ENCODE measurements around the gene RAMAC.
"Not testable (repeated sequence)": the region's sequence is repeated elsewhere in the genome, so short reads cannot be mapped to it uniquely, and the experiment has no call there.

The RAMAC gene

DNA sequence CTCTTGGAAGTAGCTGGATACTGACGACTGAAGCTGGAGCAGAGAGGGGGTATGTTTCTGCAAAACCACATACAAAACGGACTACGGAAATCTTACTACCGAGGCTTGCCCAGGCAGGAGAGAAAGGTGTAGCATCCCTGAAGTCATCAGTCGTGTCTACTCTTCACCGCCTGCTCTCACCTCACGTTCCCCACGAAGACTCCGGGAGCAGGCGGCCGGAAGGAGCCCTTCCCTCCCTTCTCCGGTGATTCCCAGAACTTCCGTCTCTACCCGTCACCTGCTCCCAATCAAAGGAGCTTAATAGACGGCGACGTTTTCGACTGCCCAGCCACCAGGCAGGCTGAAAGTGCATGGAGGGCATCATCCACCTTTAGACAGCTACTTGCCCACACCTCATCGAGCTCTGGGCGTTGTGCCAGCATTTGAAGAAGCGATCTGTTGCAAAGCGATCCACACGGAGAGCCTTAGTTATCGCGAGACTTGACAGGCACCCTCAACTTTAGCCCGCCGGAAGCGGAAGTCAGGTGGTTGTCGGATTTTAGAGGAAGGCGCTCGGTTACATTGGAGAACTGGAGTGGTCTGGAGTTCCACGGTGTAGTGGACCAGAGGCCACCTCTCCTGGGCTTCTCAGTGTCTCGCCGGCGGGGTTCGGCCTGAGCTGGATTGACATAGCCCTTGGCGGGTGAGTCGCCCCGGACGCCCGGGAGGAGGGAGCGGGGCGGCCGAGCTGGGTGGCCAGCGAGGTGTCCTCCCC is at the start of gene RAMAC:
RAMAC (plus strand) TSS at position 523 of the 754 bp plus-strand sequence. CDS start 2,809 bp downstream, outside the sequence.
- DNase-seq (ENCODE audit: low spot score): peak; percentile 97

GRCh38 chr15:82936966-82937711 is 48.9 kb upstream of the RAMAC start:
- DNase-seq (ENCODE audit: low spot score): peak; percentile 73

GRCh38 chr15:82937712-82938058 is 48.3 kb upstream of the RAMAC start:
- no peak for DNase-seq (ENCODE audit: low spot score)

DNA sequence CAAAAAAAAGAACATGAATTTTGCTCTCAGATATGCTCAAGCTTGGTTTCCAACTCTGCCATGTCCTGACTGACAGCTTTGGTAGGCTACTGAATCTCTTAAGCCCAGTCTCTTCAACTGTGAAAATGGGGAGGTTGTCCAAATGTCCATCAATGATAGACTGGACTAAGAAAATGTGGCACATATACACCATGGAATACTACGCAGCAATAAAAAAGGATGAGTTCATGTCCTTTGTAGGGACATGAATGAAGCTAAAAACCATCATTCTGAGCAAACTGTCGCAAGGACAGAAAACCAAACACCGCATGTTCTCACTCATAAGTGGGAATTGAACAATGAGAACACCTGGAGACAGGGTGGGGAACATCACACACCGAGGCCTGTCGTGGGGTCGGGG is 46.3 kb upstream of the RAMAC start:
- DNase-seq (ENCODE audit: low spot score): not testable (repeated sequence)

DNA sequence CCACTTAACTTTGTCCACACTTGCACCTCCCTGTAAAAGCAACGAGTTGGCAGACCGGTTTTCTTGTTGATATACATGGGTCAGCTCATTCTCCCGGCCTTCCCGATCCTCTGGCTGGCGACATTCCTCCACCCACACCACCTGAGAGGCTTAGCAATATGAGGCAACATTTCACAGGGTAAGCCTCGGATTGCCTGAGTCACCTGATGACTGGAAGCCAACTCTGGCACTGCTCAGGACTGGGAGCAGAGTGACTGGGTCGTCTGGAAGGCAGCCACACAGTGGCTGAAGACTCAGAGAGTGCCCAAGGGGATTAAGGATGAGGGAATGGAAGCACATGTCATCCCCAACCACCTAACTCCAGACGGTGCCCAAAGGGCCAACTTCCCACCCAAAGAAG is 43.3 kb upstream of the RAMAC start:
- peak; percentile 61 for DNase-seq (ENCODE audit: low spot score)

DNA sequence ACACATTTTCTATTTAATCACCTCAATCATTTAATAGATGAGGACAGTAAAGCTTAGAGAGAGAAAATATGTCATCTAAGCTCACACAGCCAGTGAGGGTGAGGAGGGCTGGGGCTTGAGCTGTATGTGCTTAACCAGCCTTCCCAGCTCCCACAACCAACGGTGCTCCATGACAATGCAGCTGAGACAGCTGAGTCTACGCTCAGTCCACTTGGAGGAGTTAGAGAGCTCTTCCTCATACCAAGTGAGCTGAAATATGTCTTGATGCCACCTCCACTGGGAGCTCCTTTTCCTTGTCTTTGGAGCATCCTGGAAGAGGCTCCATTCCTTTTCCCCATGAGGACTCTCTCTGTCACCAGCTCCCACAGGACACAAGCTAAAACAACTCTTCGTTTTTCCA is 42.8 kb upstream of the RAMAC start:
- no peak for DNase-seq (ENCODE audit: low spot score)

- DNase-seq (ENCODE audit: low spot score): no peak
Observed at GRCh38 chr15:82944056-82944455, 42.0 kb upstream of the RAMAC start.

- peak; percentile 59 for DNase-seq (ENCODE audit: low spot score)
Observed at GRCh38 chr15:82944821-82945220, 41.2 kb upstream of the RAMAC start.

DNA sequence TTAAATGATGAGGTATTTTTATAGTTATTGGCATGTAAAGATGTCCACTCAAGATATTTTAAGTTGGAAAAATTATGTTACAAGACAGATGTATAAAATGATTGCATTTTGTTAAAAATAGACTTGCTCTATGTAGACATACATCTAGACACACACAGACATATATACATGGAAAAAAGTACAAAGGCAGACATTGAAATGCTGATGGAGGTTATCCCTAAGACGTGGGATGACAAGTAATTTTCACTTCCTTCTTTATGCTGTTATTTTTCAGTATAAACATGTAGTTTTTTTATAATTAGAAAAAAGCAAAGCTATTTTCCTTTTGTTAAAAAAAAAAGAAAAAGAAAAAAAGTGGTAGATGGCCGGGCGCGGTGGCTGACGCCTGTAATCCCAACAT is 40.7 kb upstream of the RAMAC start:
- no peak for DNase-seq (ENCODE audit: low spot score)

- DNase-seq (ENCODE audit: low spot score): no peak
Observed at GRCh38 chr15:82946155-82946701, 39.8 kb upstream of the RAMAC start.

DNA sequence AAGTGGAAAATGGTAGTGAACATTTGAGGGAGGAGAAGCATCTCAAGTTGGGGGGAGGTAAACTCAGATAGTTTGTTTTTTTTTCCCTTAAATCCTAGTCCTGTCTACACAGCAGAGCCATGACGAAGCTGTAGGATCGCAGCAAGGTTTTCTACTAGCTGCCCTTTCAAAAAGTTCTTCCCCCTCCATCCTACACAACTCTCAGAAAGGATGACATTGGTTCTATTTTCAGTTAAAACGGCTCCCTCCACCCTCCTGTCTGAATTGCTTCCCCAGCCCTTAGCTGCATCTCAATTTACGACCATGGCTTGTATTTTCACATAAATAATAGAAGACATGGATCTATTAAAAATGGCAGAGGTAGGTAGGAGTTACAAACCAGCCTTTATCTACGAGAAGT is 35.7 kb upstream of the RAMAC start:
- DNase-seq (ENCODE audit: low spot score): no peak

- DNase-seq (ENCODE audit: low spot score): no peak
Observed at GRCh38 chr15:82950746-82951370, 35.2 kb upstream of the RAMAC start.

DNA sequence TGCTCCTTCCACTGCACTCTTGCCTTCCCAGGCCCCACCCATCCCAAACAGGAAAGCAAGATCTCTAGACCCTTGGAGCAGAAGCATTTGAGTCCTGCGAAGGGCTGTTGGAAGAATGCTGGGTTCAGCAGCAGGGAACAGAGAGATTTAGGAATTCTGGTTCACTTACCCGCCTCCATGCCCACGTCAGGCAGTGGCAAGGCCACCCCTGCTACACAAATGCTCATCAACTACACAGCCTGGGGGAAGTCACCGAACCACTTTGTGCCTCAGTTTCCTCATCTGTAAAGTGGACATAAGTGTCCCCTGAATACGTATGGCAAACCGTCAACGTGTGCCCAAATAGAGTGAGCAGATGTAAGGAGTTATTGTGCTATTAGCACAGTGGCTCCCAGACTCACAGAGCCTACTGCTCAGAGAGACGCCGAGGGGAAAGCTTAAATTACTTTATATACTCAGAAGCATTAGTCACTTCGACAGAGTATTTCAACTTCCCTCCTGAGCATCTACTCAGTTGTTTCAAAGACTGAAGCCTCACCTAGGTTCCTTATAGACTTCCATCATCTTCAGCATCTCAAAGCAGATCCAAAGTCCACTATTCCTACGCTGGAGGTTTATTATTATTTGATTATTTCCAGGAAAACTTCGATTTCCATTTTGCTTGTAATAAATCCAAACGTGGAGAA is 34.4 kb upstream of the RAMAC start:
- DNase-seq (ENCODE audit: low spot score): no peak

DNA sequence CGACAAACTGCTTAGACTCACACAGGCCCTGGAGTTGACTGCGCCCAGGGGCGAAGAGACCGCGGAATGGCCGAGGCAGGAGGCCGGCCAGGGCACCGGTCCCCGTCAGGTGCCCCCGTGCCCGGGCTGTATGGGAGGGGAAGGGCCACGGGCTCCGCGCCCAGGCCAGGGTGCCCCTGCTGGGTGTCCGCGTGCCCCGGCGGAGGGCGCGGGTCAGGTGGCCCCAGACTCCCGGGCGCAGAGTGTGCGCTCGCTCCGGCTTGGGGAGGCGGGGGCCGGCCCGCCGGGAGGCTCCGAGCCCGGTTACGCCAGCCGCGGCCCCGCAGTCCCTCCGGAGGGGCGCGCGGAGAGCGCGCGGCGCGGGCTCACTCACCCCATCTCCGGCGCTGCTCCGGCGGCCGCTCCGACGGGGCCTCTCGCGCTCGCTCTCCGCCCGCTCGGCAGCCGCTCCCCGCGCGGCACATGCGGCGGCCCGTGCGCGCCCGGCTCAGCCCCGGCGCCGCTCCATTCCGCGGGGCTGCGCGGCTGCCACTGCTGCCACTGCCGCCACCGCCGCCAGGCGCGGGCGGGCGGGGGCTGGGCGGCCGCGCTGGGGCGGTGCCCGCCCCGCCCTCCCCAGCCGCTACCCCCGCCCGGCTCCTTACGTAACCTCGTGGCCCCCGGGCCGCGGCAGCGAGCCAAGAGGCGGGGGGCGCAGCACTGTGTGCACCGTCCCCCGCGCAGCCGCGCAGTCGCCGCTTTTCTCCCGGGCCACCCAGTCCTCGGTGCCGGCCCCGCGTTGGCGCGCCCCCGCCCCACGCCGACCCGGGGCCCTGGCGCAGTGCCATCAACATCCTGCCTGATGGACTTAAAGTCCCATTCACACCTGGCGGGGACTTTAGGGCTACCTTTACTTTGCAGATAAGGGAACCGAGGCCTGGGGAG is 33.6 kb upstream of the RAMAC start, which contains the start of gene HOMER2:
HOMER2 (minus strand) TSS at position 563 of the 924 bp plus-strand sequence; CDS start at position 378, 185 bp downstream.
- no peak for DNase-seq (ENCODE audit: low spot score)

DNA sequence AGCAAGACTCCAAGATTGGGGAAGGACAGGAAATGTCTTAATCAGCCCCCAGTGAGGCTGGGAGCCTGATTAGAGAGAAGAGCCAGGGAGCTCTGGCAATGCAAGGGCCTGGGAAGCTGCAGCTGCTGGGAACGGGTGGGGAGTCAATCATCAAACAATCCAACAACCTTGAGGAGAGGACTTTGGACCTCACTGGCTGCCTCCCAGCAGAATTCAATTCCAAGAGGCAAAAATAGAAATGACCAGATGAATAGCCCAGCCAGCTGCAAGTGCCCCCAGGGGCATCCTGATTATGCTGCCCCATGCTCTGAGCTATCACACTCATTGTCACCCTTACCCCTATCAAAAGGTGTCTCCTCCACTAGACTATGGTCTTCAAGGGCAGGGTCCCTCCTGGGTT is 27.4 kb upstream of the RAMAC start:
- no peak for DNase-seq (ENCODE audit: low spot score)

- no peak for DNase-seq (ENCODE audit: low spot score)
Observed at GRCh38 chr15:82959423-82959822, 26.6 kb upstream of the RAMAC start.

DNA sequence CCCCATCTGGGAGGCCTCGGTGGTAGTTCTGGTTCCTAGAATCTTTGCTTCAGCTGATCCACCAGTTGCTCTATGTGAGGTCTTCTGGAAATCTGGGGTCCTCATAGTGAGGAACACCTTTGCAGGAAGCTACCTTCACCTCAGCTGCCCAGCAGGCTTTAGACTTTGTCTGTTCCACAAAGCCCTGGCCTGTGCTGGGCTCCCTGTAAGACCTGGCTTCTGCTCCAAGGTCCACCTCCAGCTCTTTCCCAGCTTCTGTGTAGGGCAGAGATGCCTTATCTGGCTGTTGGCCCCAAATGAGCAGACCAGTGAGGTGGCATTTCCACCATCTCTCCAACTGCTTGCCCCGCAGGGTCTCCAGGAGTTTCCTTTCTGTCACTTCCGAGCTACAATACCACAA is 25.2 kb upstream of the RAMAC start:
- no peak for DNase-seq (ENCODE audit: low spot score)

- DNase-seq (ENCODE audit: low spot score): no peak
Observed at GRCh38 chr15:82963471-82964341, 22.3 kb upstream of the RAMAC start.

GRCh38 chr15:82964890-82965289 is 21.1 kb upstream of the RAMAC start:
- no peak for DNase-seq (ENCODE audit: low spot score)

GRCh38 chr15:82966671-82967071 is 19.3 kb upstream of the RAMAC start:
- no peak for DNase-seq (ENCODE audit: low spot score)
